Activated naive CD8-positive, alpha-beta T cell treated with anti-CD3 and anti-CD28 coated beads, Interleukin-2, amount 50 U/mL, for 16 hours (primary cell): Measurements from ENCODE around the gene ZBTB14.

Experiments
- DNase-seq: peaks from one replicate; pipeline ENCODE4 v3.0.0-alpha.2; 2020; ENCODE audit warnings: low read depth, low spot score

The ZBTB14 gene

DNA sequence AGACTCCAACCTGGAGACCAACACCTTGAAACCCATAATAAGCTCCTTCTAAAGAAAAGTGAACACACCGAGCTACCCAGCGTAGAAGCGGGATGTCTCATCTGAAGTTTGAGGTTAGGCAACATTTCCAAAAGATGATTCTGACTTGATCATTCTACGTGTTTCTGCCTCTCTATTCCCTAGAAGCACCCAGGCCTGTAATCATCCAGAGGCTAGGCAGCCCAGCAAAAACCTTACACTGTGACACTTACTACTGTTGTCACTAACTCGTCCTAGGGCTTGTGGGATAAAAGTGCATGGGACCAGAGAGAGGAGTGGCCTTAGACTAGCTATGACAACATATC is 1.4 kb downstream of the ZBTB14 start:
- DNase-seq, result no peak

DNA sequence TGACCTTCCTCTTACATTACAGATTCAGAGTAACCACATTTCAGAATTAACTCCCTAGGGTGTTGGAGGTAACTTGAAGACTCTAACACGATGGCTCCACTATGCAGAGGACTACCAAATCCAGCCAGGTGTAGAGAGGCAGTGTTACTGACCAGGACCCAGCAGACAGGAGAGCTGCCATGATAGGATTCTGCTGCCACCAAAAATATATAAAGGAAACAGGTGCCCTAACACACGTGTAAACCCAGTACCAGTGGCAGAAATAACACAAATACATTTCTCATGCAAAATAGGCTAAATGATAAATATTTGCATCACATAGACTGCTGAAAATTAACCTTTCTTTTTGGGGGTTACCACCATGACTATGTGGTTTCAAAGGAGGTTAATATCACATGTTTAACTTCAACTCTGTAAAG is 7.0 kb downstream of the ZBTB14 start:
- DNase-seq, result no peak

DNA sequence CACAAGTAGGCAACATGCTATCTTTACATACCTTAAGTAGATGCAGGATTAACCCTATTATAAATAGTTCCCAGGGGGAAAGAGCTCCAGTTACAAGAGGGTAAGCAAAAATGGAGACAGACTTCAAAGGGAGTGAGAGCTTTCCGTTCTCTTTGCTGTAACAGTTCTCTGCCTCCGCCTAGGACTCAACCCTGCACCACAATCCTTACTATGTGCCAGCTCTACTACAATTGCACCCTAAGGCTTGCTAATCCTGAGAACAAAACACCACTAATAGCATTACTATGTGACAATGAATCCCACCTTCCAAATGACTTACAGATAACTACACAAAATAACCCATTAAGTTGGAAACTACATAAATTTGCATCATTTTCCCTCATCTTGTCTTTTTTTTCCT is 7.7 kb downstream of the ZBTB14 start:
- DNase-seq, result no peak

- DNase-seq, result no peak
Observed at GRCh38 chr18:5286525-5286924, 9.0 kb downstream of the ZBTB14 start.

DNA sequence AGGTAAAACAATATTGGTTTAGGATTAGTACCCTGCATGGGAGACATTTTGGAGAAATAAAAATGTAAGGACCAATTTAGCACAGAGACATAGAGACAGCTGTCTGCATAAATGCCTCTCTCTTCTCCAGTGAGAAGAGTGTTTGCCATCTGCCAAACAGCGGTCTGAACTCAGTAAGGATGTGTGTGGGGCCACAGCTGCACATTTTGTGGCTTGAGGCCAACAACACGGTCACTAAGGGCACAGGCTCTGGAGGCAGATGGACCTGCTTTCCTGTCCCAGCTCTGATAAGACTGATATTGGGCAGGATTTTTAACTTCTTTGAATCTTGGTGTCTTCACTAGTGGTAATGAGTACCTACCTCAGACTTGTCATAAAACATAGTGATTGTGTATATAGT is 10.2 kb downstream of the ZBTB14 start:
- DNase-seq, result no peak

- no peak for DNase-seq
Observed at GRCh38 chr18:5284808-5285207, 10.7 kb downstream of the ZBTB14 start.

DNA sequence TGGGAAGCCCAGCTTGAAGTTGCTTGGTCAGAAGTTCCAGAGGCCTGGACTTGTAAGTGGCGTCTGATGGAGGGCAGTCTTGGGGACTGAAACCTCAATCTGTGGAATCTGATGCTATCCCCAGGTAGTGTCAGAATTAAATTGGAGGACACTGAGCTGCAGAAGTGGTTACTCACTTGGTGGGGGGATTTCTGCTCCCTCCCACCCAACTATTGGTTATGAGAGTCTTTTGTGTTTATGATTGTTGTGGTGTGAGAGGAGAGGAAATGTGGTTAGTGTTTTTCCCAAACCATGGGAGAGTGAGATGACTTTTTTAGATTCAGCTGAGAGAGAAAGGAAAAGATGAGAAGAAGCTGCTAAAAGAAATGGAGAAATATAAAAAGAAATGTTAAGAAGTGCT is 12.8 kb downstream of the ZBTB14 start:
- DNase-seq, result no peak

- DNase-seq, result no peak
Observed at GRCh38 chr18:5276947-5277346, 18.6 kb downstream of the ZBTB14 start.

GRCh38 chr18:5275872-5276271 is 19.7 kb downstream of the ZBTB14 start:
- no peak for DNase-seq

- DNase-seq, result no peak
Observed at GRCh38 chr18:5268874-5269273, 26.7 kb downstream of the ZBTB14 start.

GRCh38 chr18:5266721-5267120 is 28.8 kb downstream of the ZBTB14 start:
- no peak for DNase-seq

GRCh38 chr18:5253910-5254309 is 41.6 kb downstream of the ZBTB14 start:
- DNase-seq, result no peak

- no peak for DNase-seq
Observed at GRCh38 chr18:5251117-5251516, 44.4 kb downstream of the ZBTB14 start.

DNA sequence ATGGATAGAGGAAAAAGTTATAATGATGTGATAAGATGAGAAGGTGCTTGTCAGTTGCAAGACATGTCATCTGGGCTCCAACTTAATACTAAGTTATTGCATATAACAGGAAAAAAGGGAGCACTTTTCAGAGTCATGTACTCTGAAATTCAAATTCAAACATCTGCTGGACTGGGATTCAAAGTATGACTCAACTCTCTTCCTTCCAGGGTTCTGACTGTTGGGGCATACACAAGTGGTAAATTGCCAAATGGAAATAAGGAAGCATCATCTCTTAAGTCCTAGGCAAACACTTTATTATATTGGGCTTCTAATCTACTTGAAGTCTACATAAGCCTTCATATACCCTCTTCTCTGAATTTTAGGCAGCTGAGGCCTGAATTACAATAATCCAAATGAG is 44.9 kb downstream of the ZBTB14 start:
- no peak for DNase-seq

GRCh38 chr18:5244941-5245340 is 50.6 kb downstream of the ZBTB14 start:
- no peak for DNase-seq

DNA sequence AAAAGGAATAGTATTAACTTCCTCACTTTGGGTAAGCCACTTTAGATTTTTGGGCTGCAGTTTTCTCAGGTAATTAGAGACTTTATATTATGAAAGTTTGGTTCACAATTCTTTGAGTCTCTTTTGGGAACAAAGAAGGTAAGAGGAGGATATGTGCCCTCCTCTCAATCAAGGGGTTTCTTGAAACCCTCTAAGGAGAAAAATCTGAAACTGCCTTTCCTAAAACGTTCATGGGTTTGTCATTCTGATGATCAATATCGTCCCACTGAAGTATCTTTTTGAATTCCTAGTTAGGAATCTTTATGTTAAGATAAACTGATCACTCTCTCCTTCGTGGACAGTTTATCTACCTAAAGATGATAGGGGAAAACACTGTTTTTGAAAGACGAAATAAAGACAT is 56.1 kb downstream of the ZBTB14 start:
- no peak for DNase-seq
